Middle frontal gyrus (tissue), 1 donor: Measurements from ENCODE around the gene LRRC7.
A peak's percentile ranks its signal among the peaks of the same experiment; 100 is the strongest.
"Not testable (repeated sequence)": the region's sequence is repeated elsewhere in the genome, so short reads cannot be mapped to it uniquely, and the experiment has no call there.

ENCODE experiments used
- DNase-seq: peaks from one replicate; pipeline ENCODE4 v3.0.0-alpha.2; 2015; ENCODE audit warnings: low spot score; ENCODE audit errors: extremely low spot score

LRRC7 gene

GRCh38 chr1:69693921-69694675 is 126.4 kb downstream of the LRRC7 start:
- no peak for DNase-seq

- DNase-seq, result no peak
These were observed 129.6 kb downstream of the LRRC7 start for GRCh38 chr1:69697340-69697739.

- no peak for DNase-seq
These were observed 133.0 kb downstream of the LRRC7 start for GRCh38 chr1:69700770-69701169.

- DNase-seq, result no peak
These were observed 134.4 kb downstream of the LRRC7 start for GRCh38 chr1:69702085-69702484.

- DNase-seq, result no peak
These were observed 138.8 kb downstream of the LRRC7 start for GRCh38 chr1:69706473-69706872.

GRCh38 chr1:69707103-69707502 is 139.4 kb downstream of the LRRC7 start:
- DNase-seq, result no peak

GRCh38 chr1:69710484-69711189 is 142.9 kb downstream of the LRRC7 start:
- DNase-seq, result no peak

GRCh38 chr1:69711190-69711930 is 143.6 kb downstream of the LRRC7 start:
- DNase-seq, result no peak

GRCh38 chr1:69717834-69718233 is 150.1 kb downstream of the LRRC7 start:
- not testable (repeated sequence) for DNase-seq

- DNase-seq, result no peak
These were observed 160.5 kb downstream of the LRRC7 start for GRCh38 chr1:69728206-69728605.

- DNase-seq, result no peak
These were observed 165.3 kb downstream of the LRRC7 start for GRCh38 chr1:69733061-69733460.

GRCh38 chr1:69737527-69738185 is 169.9 kb downstream of the LRRC7 start:
- DNase-seq, result peak; percentile 44

- DNase-seq, result no peak
These were observed 170.9 kb downstream of the LRRC7 start for GRCh38 chr1:69738458-69739250.

- no peak for DNase-seq
These were observed 171.5 kb downstream of the LRRC7 start for GRCh38 chr1:69739251-69739605.

- DNase-seq, result no peak
These were observed 175.4 kb downstream of the LRRC7 start for GRCh38 chr1:69743146-69743545.

GRCh38 chr1:69744381-69744780 is 176.7 kb downstream of the LRRC7 start:
- DNase-seq, result no peak

GRCh38 chr1:69747207-69747606 is 179.5 kb downstream of the LRRC7 start:
- no peak for DNase-seq

- DNase-seq, result no peak
These were observed 182.9 kb downstream of the LRRC7 start for GRCh38 chr1:69750638-69751037.

- DNase-seq, result no peak
These were observed 185.1 kb downstream of the LRRC7 start for GRCh38 chr1:69752831-69753230.

GRCh38 chr1:69754521-69754920 is 186.8 kb downstream of the LRRC7 start:
- DNase-seq, result no peak

- DNase-seq, result no peak
These were observed 187.9 kb downstream of the LRRC7 start for GRCh38 chr1:69755647-69756046.
